Measurements from ENCODE around the gene ORC5. TPM values are rescaled to one million over a fixed set of nuclear protein-coding genes. Genes with fewer than 3 reads are reported as not detected.

ORC5 gene
- polyA plus RNA-seq, 3 donors: 2.8 to 7.9 (median 7.0) TPM

DNA sequence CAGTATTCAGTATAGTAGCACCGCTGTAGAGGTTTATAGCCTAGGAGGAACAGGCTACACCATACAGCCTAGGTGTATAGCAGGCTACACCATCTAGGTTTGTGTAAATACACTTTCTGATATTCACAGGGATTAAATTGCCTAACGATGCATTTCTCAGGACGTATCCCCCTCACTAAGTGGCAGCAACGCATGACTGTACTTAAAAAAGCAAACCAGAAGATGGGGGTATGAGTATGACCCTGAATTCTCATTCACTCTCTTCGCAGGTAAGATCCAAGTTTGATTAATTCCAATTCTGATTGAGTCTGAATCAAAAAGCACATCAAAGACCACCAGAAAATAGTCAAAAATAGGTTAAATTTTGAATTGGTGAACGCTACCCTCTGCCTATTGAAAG is 972 bp downstream of the ORC5 start:
- H3K4me3 Mint-ChIP-seq: peak overlapping the region in 1 of 2 donors; percentile 98
- peaks cover 30% of the 10 kb centered on the region for H3K79me2 ChIP-seq (ENCODE audit: insufficient read depth, low read length)
- H3K4me3 ChIP-seq (replicated peaks in 1 of 3; ENCODE audit: low read depth in 2 of 3, low read length in 3 of 3): peak overlapping the region; percentile 84 to 98 (median 93)
- no peak for DNase-seq
- H3K27ac Mint-ChIP-seq: peak overlapping the region in 1 of 7 donors; percentile 87
- peak overlapping the region; percentile 83 for H3K4me2 ChIP-seq (replicated peaks; ENCODE audit: extremely low read depth, low read length, poor library complexity, severe bottlenecking)
- H3K27ac ChIP-seq (ENCODE audit: low read depth in 1 of 2, low read length in 2 of 2): peak overlapping the region in 1 of 2 donors; percentile 79
- intact Hi-C loops (cut with micrococcal nuclease): no loop called here
- peaks cover 0 to 10% (median 5%) of the 10 kb centered on the region in 7 donors for H3K9me3 Mint-ChIP-seq
- H3K9ac ChIP-seq (ENCODE audit: insufficient read depth, low read length, poor library complexity, severe bottlenecking): peak overlapping the region; percentile 72
- H3K36me3 Mint-ChIP-seq: peaks cover 20 to 21% of the 10 kb centered on the region in 2 donors
- peaks cover 18% of the 10 kb centered on the region for H3K4me1 Mint-ChIP-seq
- H3K36me3 ChIP-seq (replicated peaks in 1 of 2; ENCODE audit: control insufficient read depth in 1 of 2, insufficient read depth in 2 of 2, low read length in 2 of 2): peaks cover 18 to 23% of the 10 kb centered on the region in 2 donors
- TF ChIP-seq, protein P1, sequence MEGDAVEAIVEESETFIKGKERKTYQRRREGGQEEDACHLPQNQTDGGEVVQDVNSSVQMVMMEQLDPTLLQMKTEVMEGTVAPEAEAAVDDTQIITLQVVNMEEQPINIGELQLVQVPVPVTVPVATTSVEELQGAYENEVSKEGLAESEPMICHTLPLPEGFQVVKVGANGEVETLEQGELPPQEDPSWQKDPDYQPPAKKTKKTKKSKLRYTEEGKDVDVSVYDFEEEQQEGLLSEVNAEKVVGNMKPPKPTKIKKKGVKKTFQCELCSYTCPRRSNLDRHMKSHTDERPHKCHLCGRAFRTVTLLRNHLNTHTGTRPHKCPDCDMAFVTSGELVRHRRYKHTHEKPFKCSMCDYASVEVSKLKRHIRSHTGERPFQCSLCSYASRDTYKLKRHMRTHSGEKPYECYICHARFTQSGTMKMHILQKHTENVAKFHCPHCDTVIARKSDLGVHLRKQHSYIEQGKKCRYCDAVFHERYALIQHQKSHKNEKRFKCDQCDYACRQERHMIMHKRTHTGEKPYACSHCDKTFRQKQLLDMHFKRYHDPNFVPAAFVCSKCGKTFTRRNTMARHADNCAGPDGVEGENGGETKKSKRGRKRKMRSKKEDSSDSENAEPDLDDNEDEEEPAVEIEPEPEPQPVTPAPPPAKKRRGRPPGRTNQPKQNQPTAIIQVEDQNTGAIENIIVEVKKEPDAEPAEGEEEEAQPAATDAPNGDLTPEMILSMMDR (IDR thresholded peaks at IDR 0.05): no peak
- peaks cover 10 to 17% of the 10 kb centered on the region in 2 donors for H3K4me1 ChIP-seq (ENCODE audit: control insufficient read depth in 1 of 2, insufficient read depth in 2 of 2, low read length in 2 of 2)
- no peaks in the 10 kb centered on the region for H3K9me3 ChIP-seq (replicated peaks in 1 of 2; ENCODE audit: control insufficient read depth in 1 of 2, insufficient read depth in 1 of 2, low read length in 2 of 2)
- WGBS (ENCODE audit: insufficient coverage): no CpG with 5 or more reads among the region's 6 CpGs
- no peaks in the 10 kb centered on the region for H4K20me1 ChIP-seq (ENCODE audit: insufficient read depth, low read length)
- peaks cover 2 to 16% (median 3%) of the 10 kb centered on the region in 3 donors for H3K27me3 Mint-ChIP-seq (ENCODE audit: low read depth in 3 of 3)
- H2AFZ ChIP-seq (ENCODE audit: insufficient read depth, low read depth, low read length, poor library complexity, severe bottlenecking): peak overlapping the region; percentile 92
- H3K27me3 ChIP-seq (ENCODE audit: control insufficient read depth in 2 of 2, insufficient read depth in 2 of 2, low read length in 2 of 2): no peaks in the 10 kb centered on the region

DNA sequence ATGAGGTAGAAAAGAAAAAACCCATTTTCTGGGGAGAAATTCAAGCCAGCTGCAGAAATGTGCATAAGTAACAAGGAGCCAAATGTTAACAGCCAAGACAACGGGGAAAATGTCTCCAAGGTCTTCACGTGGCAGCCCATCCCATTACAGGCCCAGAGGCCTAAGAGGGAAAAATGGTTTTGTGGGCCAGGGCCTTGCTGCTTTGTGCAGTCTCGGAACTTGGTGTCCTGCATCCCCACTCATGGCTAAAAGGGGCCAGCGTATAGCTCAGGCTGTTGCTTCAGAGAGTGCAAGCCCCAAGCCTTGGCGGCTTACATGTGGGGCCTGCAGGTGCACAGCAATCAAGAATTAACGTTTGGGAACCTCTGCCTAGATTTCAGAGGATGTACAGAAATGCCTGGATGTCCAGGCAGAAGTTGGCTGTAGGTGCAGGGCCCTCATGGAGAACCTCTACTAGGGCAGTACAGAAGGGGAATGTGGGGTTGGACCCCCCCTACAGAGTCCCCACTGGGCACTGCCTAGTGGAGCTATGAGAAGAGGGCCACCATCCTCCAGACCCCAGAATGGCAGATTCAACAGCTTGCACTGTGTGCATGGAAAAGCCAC is 9.0 kb downstream of the ORC5 start:
- intact Hi-C loops (cut with micrococcal nuclease): no loop called here
- no peaks in the 10 kb centered on the region for H4K20me1 ChIP-seq (ENCODE audit: insufficient read depth, low read length)
- no peak overlapping the region for H3K9ac ChIP-seq (ENCODE audit: insufficient read depth, low read length, poor library complexity, severe bottlenecking)
- H3K4me1 Mint-ChIP-seq: no peaks in the 10 kb centered on the region
- H2AFZ ChIP-seq (ENCODE audit: insufficient read depth, low read depth, low read length, poor library complexity, severe bottlenecking): no peak overlapping the region
- H3K27me3 Mint-ChIP-seq (ENCODE audit: low read depth in 3 of 3): peaks cover 0 to 2% (median 0%) of the 10 kb centered on the region in 3 donors
- peaks cover 73 to 96% of the 10 kb centered on the region in 2 donors for H3K36me3 ChIP-seq (replicated peaks in 1 of 2; ENCODE audit: control insufficient read depth in 1 of 2, insufficient read depth in 2 of 2, low read length in 2 of 2)
- peaks cover 8% of the 10 kb centered on the region in 2 donors for H3K9me3 ChIP-seq (replicated peaks in 1 of 2; ENCODE audit: control insufficient read depth in 1 of 2, insufficient read depth in 1 of 2, low read length in 2 of 2)
- TF ChIP-seq, protein P1 (IDR thresholded peaks at IDR 0.05): no peak
- H3K27ac Mint-ChIP-seq: no peak overlapping the region
- H3K79me2 ChIP-seq (ENCODE audit: insufficient read depth, low read length): no peaks in the 10 kb centered on the region
- no peak overlapping the region for H3K4me2 ChIP-seq (replicated peaks; ENCODE audit: extremely low read depth, low read length, poor library complexity, severe bottlenecking)
- no peak overlapping the region for H3K4me3 Mint-ChIP-seq
- H3K27me3 ChIP-seq (ENCODE audit: control insufficient read depth in 2 of 2, insufficient read depth in 2 of 2, low read length in 2 of 2): no peaks in the 10 kb centered on the region
- H3K9me3 Mint-ChIP-seq: peaks cover 4 to 19% (median 6%) of the 10 kb centered on the region in 7 donors
- WGBS (ENCODE audit: insufficient coverage): 96% methylated on average over 6 of the region's 6 CpGs
- H3K36me3 Mint-ChIP-seq: peaks cover 79 to 87% of the 10 kb centered on the region in 2 donors
- H3K27ac ChIP-seq (ENCODE audit: low read depth in 1 of 2, low read length in 2 of 2): no peak overlapping the region
- no peak overlapping the region for H3K4me3 ChIP-seq (replicated peaks in 1 of 3; ENCODE audit: low read depth in 2 of 3, low read length in 3 of 3)
- no peaks in the 10 kb centered on the region for H3K4me1 ChIP-seq (ENCODE audit: control insufficient read depth in 1 of 2, insufficient read depth in 2 of 2, low read length in 2 of 2)
- DNase-seq: no peak
